ENCODE data around the gene PYGO1. TPM values are rescaled to one million over a fixed set of nuclear protein-coding genes. Genes with fewer than 3 reads are reported as not detected.
"Not testable (repeated sequence)": the region's sequence is repeated elsewhere in the genome, so short reads cannot be mapped to it uniquely, and the experiment has no call there.

PYGO1 gene
- total RNA-seq, 3 donors from 2014 or later (not counting 1 experiment from before 2014, with no cell fraction given): 0.16 TPM; not detected in 2

GRCh38 chr15:55606214-55606613 lies 18.1 kb upstream of the PYGO1 start:
- no peak for TF ChIP-seq CTCF (IDR thresholded peaks at IDR 0.05)
- Histone ChIP-seq H3K4me1 (ENCODE audit: control insufficient read depth, insufficient read depth, low read length) (no peaks in the 10 kb centered on the region), H3K27ac (ENCODE audit: low read length) (no peak overlapping the region), H3K27me3 (ENCODE audit: control insufficient read depth, insufficient read depth, low read length) (no peaks in the 10 kb centered on the region), H3K4me3 (ENCODE audit: low read length) (no peak overlapping the region), H3K36me3 (ENCODE audit: control insufficient read depth, insufficient read depth, low read length) (no peaks in the 10 kb centered on the region), H3K9me3 (ENCODE audit: control insufficient read depth, insufficient read depth, low read length) (no peaks in the 10 kb centered on the region)
- DNase-seq (no peak), ATAC-seq (no peak)
- Mint-ChIP-seq H3K4me1 (no peaks in the 10 kb centered on the region), H3K9me3 (peaks cover 0 to 3% of the 10 kb centered on the region in 2 donors), H3K27ac (no peak overlapping the region), H3K36me3 (no peaks in the 10 kb centered on the region), H3K4me3 (no peak overlapping the region), H3K27me3 (ENCODE audit: low read depth in 2 of 2) (peaks cover 10 to 19% of the 10 kb centered on the region in 2 donors)
- WGBS (ENCODE audit: insufficient coverage): 94% methylated on average over 4 of the region's 5 CpGs
- intact Hi-C loops (cut with micrococcal nuclease): no loop called here

GRCh38 chr15:55601374-55601773 lies 13.2 kb upstream of the PYGO1 start:
- intact Hi-C loops (cut with micrococcal nuclease): no loop called here
- Histone ChIP-seq H3K9me3 (ENCODE audit: control insufficient read depth, insufficient read depth, low read length) (no peaks in the 10 kb centered on the region), H3K4me3 (ENCODE audit: low read length) (no peak overlapping the region), H3K27me3 (ENCODE audit: control insufficient read depth, insufficient read depth, low read length) (no peaks in the 10 kb centered on the region), H3K4me1 (ENCODE audit: control insufficient read depth, insufficient read depth, low read length) (no peaks in the 10 kb centered on the region), H3K36me3 (ENCODE audit: control insufficient read depth, insufficient read depth, low read length) (no peaks in the 10 kb centered on the region), H3K27ac (ENCODE audit: low read length) (no peak overlapping the region)
- no peak for TF ChIP-seq CTCF (IDR thresholded peaks at IDR 0.05)
- H3K4me1 Mint-ChIP-seq: no peaks in the 10 kb centered on the region
- no peaks in the 10 kb centered on the region for H3K9me3 Mint-ChIP-seq
- WGBS (ENCODE audit: insufficient coverage): 97% methylated on average over 4 of the region's 5 CpGs
- no peak for ATAC-seq
- no peak for DNase-seq
- no peaks in the 10 kb centered on the region for H3K36me3 Mint-ChIP-seq
- H3K27me3 Mint-ChIP-seq (ENCODE audit: low read depth in 2 of 2): peaks cover 10 to 21% of the 10 kb centered on the region in 2 donors
- no peak overlapping the region for H3K4me3 Mint-ChIP-seq
- H3K27ac Mint-ChIP-seq: no peak overlapping the region

GRCh38 chr15:55599439-55599838 lies 11.3 kb upstream of the PYGO1 start:
- Histone ChIP-seq H3K27ac (ENCODE audit: low read length) (no peak overlapping the region), H3K27me3 (ENCODE audit: control insufficient read depth, insufficient read depth, low read length) (no peaks in the 10 kb centered on the region), H3K4me1 (ENCODE audit: control insufficient read depth, insufficient read depth, low read length) (no peaks in the 10 kb centered on the region), H3K4me3 (ENCODE audit: low read length) (no peak overlapping the region), H3K36me3 (ENCODE audit: control insufficient read depth, insufficient read depth, low read length) (no peaks in the 10 kb centered on the region), H3K9me3 (ENCODE audit: control insufficient read depth, insufficient read depth, low read length) (no peaks in the 10 kb centered on the region)
- TF ChIP-seq CTCF (IDR thresholded peaks at IDR 0.05): no peak
- Mint-ChIP-seq H3K4me1 (no peaks in the 10 kb centered on the region), H3K27ac (no peak overlapping the region), H3K36me3 (no peaks in the 10 kb centered on the region), H3K4me3 (no peak overlapping the region), H3K9me3 (no peaks in the 10 kb centered on the region), H3K27me3 (ENCODE audit: low read depth in 2 of 2) (peaks cover 10 to 27% of the 10 kb centered on the region in 2 donors)
- ATAC-seq (no peak), DNase-seq (no peak)
- 93% methylated on average over 3 of the region's 3 CpGs for WGBS (ENCODE audit: insufficient coverage)
- intact Hi-C loops (cut with micrococcal nuclease): no loop called here

GRCh38 chr15:55593019-55593418 lies 4.9 kb upstream of the PYGO1 start:
- H3K9me3 ChIP-seq (ENCODE audit: control insufficient read depth, insufficient read depth, low read length); H3K4me1 ChIP-seq (ENCODE audit: control insufficient read depth, insufficient read depth, low read length); H3K36me3 Mint-ChIP-seq; intact Hi-C loops (cut with micrococcal nuclease); H3K27ac ChIP-seq (ENCODE audit: low read length); DNase-seq; ATAC-seq; H3K27me3 ChIP-seq (ENCODE audit: control insufficient read depth, insufficient read depth, low read length); H3K4me1 Mint-ChIP-seq; H3K9me3 Mint-ChIP-seq; H3K4me3 Mint-ChIP-seq; H3K36me3 ChIP-seq (ENCODE audit: control insufficient read depth, insufficient read depth, low read length); H3K27ac Mint-ChIP-seq; H3K4me3 ChIP-seq (ENCODE audit: low read length): not testable (repeated sequence)
- peaks cover 29 to 39% of the 10 kb centered on the region in 2 donors for H3K27me3 Mint-ChIP-seq (ENCODE audit: low read depth in 2 of 2)
- no CpG with 5 or more reads among the region's 1 CpG for WGBS (ENCODE audit: insufficient coverage)
